H4 (cell line): ENCODE results near the gene GPSM1. TPM values are rescaled to one million over a fixed set of nuclear protein-coding genes. Genes with fewer than 3 reads are reported as not detected.

Source experiments
- DNase-seq: peaks from one replicate; pipeline ENCODE4 v3.0.0-alpha.2; 2015; ENCODE audit warnings: low spot score
- total RNA-seq: library from RNA; depleted of rRNA; stranded (reverse); fragments of >200 nt; shearing (Covaris generic); gene quantifications from 2 replicates; pipeline ENCODE4 v1.2.3, GENCODE V29; 2014

Gene GPSM1
- total RNA-seq, 1 experiment from 2014 or later = 5.1 TPM

GRCh38 chr9:136304981-136305380, 22.4 kb upstream of the GPSM1 start:
- no peak for DNase-seq

GRCh38 chr9:136305804-136306203, 21.5 kb upstream of the GPSM1 start:
- no peak for DNase-seq

GRCh38 chr9:136306211-136307208, 20.8 kb upstream of the GPSM1 start:
- no peak for DNase-seq

GRCh38 chr9:136307215-136307750, 20.1 kb upstream of the GPSM1 start:
- no peak for DNase-seq

GRCh38 chr9:136308006-136308701, 19.2 kb upstream of the GPSM1 start:
- DNase-seq = no peak

- no peak for DNase-seq
Observed at GRCh38 chr9:136308702-136309053, 18.7 kb upstream of the GPSM1 start.

GRCh38 chr9:136309101-136309801, 18.1 kb upstream of the GPSM1 start:
- no peak for DNase-seq

GRCh38 chr9:136309806-136310220, 17.5 kb upstream of the GPSM1 start:
- no peak for DNase-seq

GRCh38 chr9:136310273-136311030, 16.9 kb upstream of the GPSM1 start:
- DNase-seq = no peak

GRCh38 chr9:136311051-136312008, 16.0 kb upstream of the GPSM1 start:
- no peak for DNase-seq

- DNase-seq = no peak
Observed at GRCh38 chr9:136312009-136312375, 15.3 kb upstream of the GPSM1 start.

- DNase-seq = no peak
Observed at GRCh38 chr9:136312436-136312835, 14.9 kb upstream of the GPSM1 start.

GRCh38 chr9:136313111-136314055, 14.0 kb upstream of the GPSM1 start:
- no peak for DNase-seq

- DNase-seq = no peak
Observed at GRCh38 chr9:136314056-136314416, 13.3 kb upstream of the GPSM1 start.

GRCh38 chr9:136314944-136315343, 12.4 kb upstream of the GPSM1 start:
- DNase-seq = no peak

- DNase-seq = no peak
Observed at GRCh38 chr9:136316271-136316751, 11.0 kb upstream of the GPSM1 start.

- no peak for DNase-seq
Observed at GRCh38 chr9:136316896-136317676, 10.3 kb upstream of the GPSM1 start.

GRCh38 chr9:136317695-136318094, 9.6 kb upstream of the GPSM1 start:
- DNase-seq = no peak
